ENCODE results near the gene LRRFIP1.
"Not testable (repeated sequence)": the region's sequence is repeated elsewhere in the genome, so short reads cannot be mapped to it uniquely, and the experiment has no call there.

LRRFIP1 gene

GRCh38 chr2:237774811-237775553 is 147.6 kb downstream of the LRRFIP1 start:
- DNase-seq (ENCODE audit: low read depth) = no peak

GRCh38 chr2:237779521-237779920 is 152.1 kb downstream of the LRRFIP1 start:
- DNase-seq (ENCODE audit: low read depth) = no peak

- no peak for DNase-seq (ENCODE audit: low read depth)
These were observed 154.8 kb downstream of the LRRFIP1 start for GRCh38 chr2:237782181-237782580.

GRCh38 chr2:237783678-237784077 is 156.3 kb downstream of the LRRFIP1 start:
- not testable (repeated sequence) for DNase-seq (ENCODE audit: low read depth)

GRCh38 chr2:237786936-237787335 is 159.5 kb downstream of the LRRFIP1 start:
- no peak for DNase-seq (ENCODE audit: low read depth)

GRCh38 chr2:237790353-237790752 is 163.0 kb downstream of the LRRFIP1 start:
- DNase-seq (ENCODE audit: low read depth) = no peak

- no peak for DNase-seq (ENCODE audit: low read depth)
These were observed 164.8 kb downstream of the LRRFIP1 start for GRCh38 chr2:237791977-237792727.

GRCh38 chr2:237797253-237797652 is 169.9 kb downstream of the LRRFIP1 start:
- no peak for DNase-seq (ENCODE audit: low read depth)

GRCh38 chr2:237798236-237799059 is 171.1 kb downstream of the LRRFIP1 start, which contains the start of gene RBM44:
Gene RBM44 (plus strand): TSS chr2:237798779. CDS start chr2:237813610, 14,831 bp downstream.
- no peak for DNase-seq (ENCODE audit: low read depth)

- no peak for DNase-seq (ENCODE audit: low read depth)
These were observed 171.7 kb downstream of the LRRFIP1 start for GRCh38 chr2:237799060-237799428.

- DNase-seq (ENCODE audit: low read depth) = no peak
These were observed 174.1 kb downstream of the LRRFIP1 start for GRCh38 chr2:237801466-237801865.

- DNase-seq (ENCODE audit: low read depth) = no peak
These were observed 178.9 kb downstream of the LRRFIP1 start for GRCh38 chr2:237806334-237806733.

GRCh38 chr2:237815637-237816036 is 188.2 kb downstream of the LRRFIP1 start:
- no peak for DNase-seq (ENCODE audit: low read depth)

GRCh38 chr2:237816531-237816930 is 189.1 kb downstream of the LRRFIP1 start:
- no peak for DNase-seq (ENCODE audit: low read depth)

GRCh38 chr2:237818066-237818473 is 190.7 kb downstream of the LRRFIP1 start:
- peak; percentile 69 for DNase-seq (ENCODE audit: low read depth)

- DNase-seq (ENCODE audit: low read depth) = no peak
These were observed 191.8 kb downstream of the LRRFIP1 start for GRCh38 chr2:237819231-237819630.

GRCh38 chr2:237820421-237820820 is 193.0 kb downstream of the LRRFIP1 start:
- no peak for DNase-seq (ENCODE audit: low read depth)

GRCh38 chr2:237823544-237823943 is 196.2 kb downstream of the LRRFIP1 start:
- no peak for DNase-seq (ENCODE audit: low read depth)

GRCh38 chr2:237824085-237824484 is 196.7 kb downstream of the LRRFIP1 start:
- DNase-seq (ENCODE audit: low read depth) = no peak

- no peak for DNase-seq (ENCODE audit: low read depth)
These were observed 200.1 kb downstream of the LRRFIP1 start for GRCh38 chr2:237827421-237827987.

All from GM04504 (cell line).